GM21737 (cell line): ENCODE data around the gene RRAD.
"Not testable (repeated sequence)": the region's sequence is repeated elsewhere in the genome, so short reads cannot be mapped to it uniquely, and the experiment has no call there.

Experiments used
- ATAC-seq: cut with Tn5 transposase; IDR thresholded peaks from one replicate; pipeline ENCODE4 v1.9.1; 2021; ENCODE audit warnings: mild to moderate bottlenecking, moderate library complexity; ENCODE audit not compliant: unreplicated experiment

RRAD gene

DNA sequence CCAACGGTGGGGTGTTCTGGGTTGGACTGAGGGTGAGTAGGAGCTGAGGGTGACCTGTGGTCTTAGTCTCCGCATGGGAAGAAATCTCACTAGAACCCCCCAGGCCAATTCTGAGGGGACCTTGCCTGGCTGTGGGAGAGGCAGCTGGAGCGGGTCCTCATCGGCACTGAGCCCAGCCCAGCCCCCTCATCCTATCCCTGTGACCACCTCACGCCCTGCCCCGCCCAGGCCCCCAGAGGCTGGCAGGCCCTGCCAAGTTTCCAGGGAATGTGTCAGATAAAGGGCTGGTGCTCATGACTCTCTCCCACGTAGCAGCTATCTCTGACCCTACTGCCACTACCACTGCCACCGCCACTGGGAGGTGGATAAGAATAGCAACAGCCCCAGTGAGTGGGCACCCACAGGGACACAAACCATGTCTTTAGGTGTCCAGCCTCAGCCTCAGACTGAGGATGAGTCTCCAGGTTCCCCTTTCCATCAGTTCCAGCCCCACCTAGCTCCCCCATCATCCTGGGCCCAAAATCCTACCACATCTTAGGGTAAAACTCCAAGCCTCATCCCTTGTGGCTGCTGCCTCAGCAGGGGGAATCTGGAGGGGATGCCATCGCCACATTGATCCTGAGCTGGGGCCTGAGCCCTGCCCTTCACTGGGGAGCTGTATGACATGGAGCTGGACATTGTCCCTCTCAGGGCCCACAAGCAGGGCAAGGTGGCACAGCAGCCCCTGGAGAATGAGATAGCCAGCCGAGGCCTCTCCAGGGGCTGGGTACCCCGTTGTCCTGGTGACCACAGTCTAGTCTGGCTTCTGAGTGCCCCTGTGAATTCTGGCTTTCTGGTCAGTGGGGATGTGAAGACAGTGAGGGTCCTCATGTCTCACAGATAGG, 21.5 kb downstream of the RRAD start:
- no peak for ATAC-seq

- no peak for ATAC-seq
Measured at GRCh38 chr16:66902648-66903543, 22.4 kb downstream of the RRAD start.

DNA sequence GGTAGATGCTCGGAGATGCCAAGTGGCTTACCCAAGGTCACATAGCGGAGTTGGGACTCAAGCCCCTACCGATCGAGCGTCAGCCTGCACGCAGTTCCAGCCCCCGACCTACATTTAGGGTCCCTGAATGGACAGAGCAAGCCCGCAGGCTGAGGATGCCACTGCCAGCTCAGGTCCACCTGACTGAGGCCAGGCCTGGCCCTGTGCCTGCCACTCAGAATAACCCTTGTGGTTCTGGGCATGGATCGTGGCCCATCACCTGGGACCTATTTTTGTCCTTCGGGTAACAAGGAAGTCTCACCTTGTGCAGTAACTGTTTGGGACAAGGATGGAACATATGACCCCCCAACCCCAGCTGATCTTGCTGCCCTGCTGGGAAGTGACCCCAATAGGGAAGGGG, 23.7 kb downstream of the RRAD start:
- no peak for ATAC-seq

- ATAC-seq, result no peak
Measured at GRCh38 chr16:66900721-66901441, 24.5 kb downstream of the RRAD start.

GRCh38 chr16:66899945-66900710, 25.2 kb downstream of the RRAD start:
- no peak for ATAC-seq

DNA sequence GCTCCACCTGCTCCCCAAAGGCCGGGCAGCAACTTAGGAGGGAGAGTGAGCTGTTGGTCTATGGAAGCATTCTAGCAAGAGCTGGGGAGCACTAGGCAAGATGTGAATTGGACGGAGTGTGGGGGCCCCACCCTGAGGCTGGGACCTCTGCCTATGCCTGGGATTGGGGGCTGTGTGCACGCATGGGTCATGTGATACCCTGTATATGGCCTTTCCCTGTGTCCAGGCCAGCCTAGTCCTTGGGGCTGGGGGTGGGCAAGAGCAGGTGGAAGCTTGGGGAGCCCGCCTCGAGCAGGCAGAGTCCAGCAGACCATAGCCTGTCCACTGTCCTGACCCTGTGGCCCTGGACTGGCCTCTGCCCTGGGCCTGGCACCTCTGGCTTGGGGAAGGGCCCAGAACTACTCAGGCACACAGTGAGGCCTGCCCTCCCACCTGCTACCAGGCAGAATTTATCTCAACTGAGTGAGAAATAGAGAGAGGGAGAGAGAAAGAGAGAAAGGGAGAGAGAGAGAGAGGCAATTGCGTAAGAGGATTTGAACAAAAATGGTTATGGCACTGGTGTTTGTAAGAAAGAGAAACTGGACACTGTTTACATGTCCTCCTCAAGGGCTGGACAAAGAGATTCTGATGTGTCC, 25.9 kb downstream of the RRAD start:
- ATAC-seq, result no peak

GRCh38 chr16:66898933-66899309, 26.4 kb downstream of the RRAD start:
- ATAC-seq, result no peak

DNA sequence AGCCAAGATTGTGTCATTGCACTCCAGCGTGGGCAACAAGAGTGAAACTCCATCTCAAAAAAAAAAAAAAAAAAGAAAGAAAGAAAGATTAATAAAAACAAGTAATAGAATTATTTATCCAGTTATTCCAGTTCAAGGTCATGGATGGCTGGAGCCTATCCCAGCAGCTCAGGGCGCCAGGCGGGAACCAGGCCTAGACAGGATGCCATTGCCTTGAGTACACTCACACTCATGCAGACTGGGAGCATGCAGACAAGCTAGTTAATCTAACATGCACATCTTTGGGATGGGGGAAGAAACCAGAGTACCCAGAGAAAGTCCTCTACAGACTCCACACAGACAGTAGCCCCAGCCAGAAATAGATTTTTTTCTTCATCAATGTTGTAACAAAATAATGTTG, 27.1 kb downstream of the RRAD start:
- ATAC-seq, result no peak

- ATAC-seq, result not testable (repeated sequence)
Measured at GRCh38 chr16:66896682-66897081, 28.7 kb downstream of the RRAD start.

GRCh38 chr16:66895999-66896398, 29.3 kb downstream of the RRAD start:
- no peak for ATAC-seq

- no peak for ATAC-seq
Measured at GRCh38 chr16:66895689-66895979, 29.7 kb downstream of the RRAD start.

GRCh38 chr16:66894948-66895688, 30.2 kb downstream of the RRAD start:
- no peak for ATAC-seq

DNA sequence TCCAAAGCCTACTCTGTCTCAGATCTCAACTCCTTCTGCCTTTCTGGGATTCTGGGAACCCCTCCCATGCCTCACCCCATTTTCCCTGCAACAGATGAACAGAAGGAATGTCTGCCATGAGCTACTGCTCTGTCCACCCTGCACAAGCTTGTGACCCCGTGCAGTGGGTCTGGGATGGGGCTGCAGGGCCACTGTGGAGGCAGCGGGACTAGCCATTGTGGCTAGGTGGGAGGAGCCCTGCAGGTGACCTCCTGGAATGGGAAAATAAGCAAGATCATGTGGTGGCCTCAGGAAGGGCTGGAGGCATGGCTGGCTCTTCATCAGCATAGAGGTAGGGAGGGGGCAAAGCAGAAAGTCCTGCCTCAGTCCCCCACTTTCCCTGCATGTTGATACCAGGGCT, 31.3 kb downstream of the RRAD start:
- ATAC-seq, result no peak

GRCh38 chr16:66891797-66892196, 33.5 kb downstream of the RRAD start:
- no peak for ATAC-seq

- ATAC-seq, result no peak
Measured at GRCh38 chr16:66891360-66891759, 34.0 kb downstream of the RRAD start.

- no peak for ATAC-seq
Measured at GRCh38 chr16:66890799-66891198, 34.5 kb downstream of the RRAD start.

DNA sequence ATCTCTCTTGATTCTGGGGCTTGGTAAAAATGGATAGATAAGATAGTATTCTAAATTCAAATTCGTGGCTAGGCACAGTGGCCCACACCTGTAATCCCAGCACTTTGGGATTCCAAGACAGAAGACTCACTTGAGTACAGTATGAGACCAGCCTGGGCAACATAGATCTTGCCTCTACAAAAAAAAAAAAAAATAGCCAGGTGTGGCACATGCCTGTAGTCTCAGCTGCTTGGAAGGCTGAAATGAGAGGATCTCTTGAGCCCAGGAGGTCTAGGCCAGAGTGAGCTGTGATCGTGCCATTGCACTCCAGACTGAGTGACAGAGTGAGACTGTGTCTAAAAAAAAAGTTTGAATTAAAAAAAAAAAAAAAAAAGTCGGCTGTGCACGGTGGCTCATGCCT, 35.7 kb downstream of the RRAD start:
- no peak for ATAC-seq

- no peak for ATAC-seq
Measured at GRCh38 chr16:66888647-66889615, 36.4 kb downstream of the RRAD start.
